Cardiac muscle cell (in vitro differentiated cells and primary cell): ENCODE measurements around the gene SLC25A26. TPM values are rescaled to one million over a fixed set of nuclear protein-coding genes. Genes with fewer than 3 reads are reported as not detected.

Source experiments
- DNase-seq, 2 donors: peaks; one replicate each; pipeline versions ENCODE4 v3.0.0 to v3.0.0-alpha.2; 2010 to 2017; ENCODE audit warnings: low read depth in 1 of 2, low spot score in 1 of 2
- H3K27ac ChIP-seq: fragments of 200-600 bp; sonication (generic); 2 replicates; pipeline ENCODE4 v1.5.1; 2016
- H3K27me3 ChIP-seq: fragments of 200-600 bp; sonication (generic); 2 replicates; pipeline ENCODE4 v1.6.0; 2016; ENCODE audit warnings: control low read depth
- H3K36me3 ChIP-seq: fragments of 200-600 bp; sonication (generic); 2 replicates; pipeline ENCODE4 v1.5.1; 2016; ENCODE audit warnings: control low read depth
- H3K4me1 ChIP-seq: fragments of 200-600 bp; sonication (generic); 2 replicates; pipeline ENCODE4 v1.8.1; 2017; ENCODE audit warnings: low read depth, mild to moderate bottlenecking, mixed run types
- H3K4me3 ChIP-seq: fragments of 200-600 bp; sonication (generic); 2 replicates; pipeline ENCODE4 v1.5.1; 2016; ENCODE audit warnings: mild to moderate bottlenecking
- H3K9me3 ChIP-seq: fragments of 200-600 bp; sonication (generic); 2 replicates; pipeline ENCODE4 v1.5.1; 2017; ENCODE audit warnings: low read depth, mild to moderate bottlenecking, control low read depth
- polyA plus RNA-seq: library from polyadenylated mRNA; unstranded; fragments of >200 nt; fragmentation: Nextera tagmentation; extraction: Ambion mirVana; gene quantifications from 2 replicates; pipeline ENCODE4 v1.2.1, GENCODE V29; 2016
- total RNA-seq: library from RNA; depleted of rRNA; stranded (reverse); fragments of >200 nt; gene quantifications from 2 replicates; pipeline ENCODE4 v1.2.3, GENCODE V29; 2016
- TF ChIP-seq, protein P1 (sequence below): IDR thresholded peaks from 2 replicates; pipeline ENCODE4 v1.5.1; 2012; ENCODE audit warnings: low read depth, mild to moderate bottlenecking, low read length

The SLC25A26 gene
- total and polyA plus RNA-seq, 2 experiments from 2014 or later, result 22.2 to 41.2 TPM

DNA sequence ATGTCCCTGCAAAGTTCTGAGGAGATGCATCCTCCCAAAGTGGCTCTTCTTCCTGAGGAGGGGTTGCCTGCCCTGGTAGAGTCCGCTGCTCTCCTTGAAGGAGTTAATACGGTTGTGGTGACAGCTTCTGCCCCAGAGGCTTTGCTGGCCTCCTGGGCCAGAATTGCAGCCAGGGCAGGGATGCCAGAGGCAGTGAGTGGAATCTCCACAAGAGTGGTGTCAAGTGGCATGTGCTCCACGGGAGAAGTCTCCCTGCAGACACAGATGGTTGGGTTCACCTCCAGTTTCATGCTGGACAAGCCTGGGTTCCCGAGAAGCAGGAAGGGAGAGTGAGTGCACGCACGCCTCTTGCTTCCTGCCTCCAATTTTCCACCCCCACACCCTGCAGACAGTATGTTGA lies 105.5 kb downstream of the SLC25A26 start:
- no peak overlapping the region for H3K4me3 ChIP-seq
- peaks cover 6% of the 10 kb centered on the region for H3K4me1 ChIP-seq
- no peaks in the 10 kb centered on the region for H3K9me3 ChIP-seq
- no peaks in the 10 kb centered on the region for H3K36me3 ChIP-seq
- no peak overlapping the region for H3K27ac ChIP-seq
- peak in 1 of 2 donors; percentile 5 for DNase-seq
- TF ChIP-seq, protein P1, sequence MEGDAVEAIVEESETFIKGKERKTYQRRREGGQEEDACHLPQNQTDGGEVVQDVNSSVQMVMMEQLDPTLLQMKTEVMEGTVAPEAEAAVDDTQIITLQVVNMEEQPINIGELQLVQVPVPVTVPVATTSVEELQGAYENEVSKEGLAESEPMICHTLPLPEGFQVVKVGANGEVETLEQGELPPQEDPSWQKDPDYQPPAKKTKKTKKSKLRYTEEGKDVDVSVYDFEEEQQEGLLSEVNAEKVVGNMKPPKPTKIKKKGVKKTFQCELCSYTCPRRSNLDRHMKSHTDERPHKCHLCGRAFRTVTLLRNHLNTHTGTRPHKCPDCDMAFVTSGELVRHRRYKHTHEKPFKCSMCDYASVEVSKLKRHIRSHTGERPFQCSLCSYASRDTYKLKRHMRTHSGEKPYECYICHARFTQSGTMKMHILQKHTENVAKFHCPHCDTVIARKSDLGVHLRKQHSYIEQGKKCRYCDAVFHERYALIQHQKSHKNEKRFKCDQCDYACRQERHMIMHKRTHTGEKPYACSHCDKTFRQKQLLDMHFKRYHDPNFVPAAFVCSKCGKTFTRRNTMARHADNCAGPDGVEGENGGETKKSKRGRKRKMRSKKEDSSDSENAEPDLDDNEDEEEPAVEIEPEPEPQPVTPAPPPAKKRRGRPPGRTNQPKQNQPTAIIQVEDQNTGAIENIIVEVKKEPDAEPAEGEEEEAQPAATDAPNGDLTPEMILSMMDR, result no peak
- H3K27me3 ChIP-seq, result no peaks in the 10 kb centered on the region

DNA sequence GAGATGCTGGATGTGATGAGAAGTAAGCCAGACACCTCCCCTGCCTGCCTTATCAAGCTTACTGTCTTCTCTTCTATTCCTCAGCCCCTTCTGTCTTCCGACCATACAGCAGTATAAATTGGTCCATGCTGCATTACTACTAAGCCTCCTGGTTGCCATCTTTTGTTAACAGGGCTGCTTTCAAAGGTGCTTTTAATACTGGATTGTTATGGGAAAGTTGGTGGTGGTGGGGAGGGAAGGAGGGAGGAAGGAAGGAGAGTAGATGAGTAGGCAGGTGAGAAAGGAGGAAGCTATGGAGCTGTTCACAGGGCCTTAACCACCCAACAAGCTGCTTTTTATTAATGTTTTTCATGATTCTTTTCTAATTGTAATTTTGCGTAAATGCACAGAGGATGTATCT lies 114.9 kb downstream of the SLC25A26 start:
- Histone ChIP-seq H3K27ac (no peak overlapping the region), H3K9me3 (no peaks in the 10 kb centered on the region), H3K4me3 (no peak overlapping the region), H3K27me3 (no peaks in the 10 kb centered on the region), H3K4me1 (no peaks in the 10 kb centered on the region), H3K36me3 (no peaks in the 10 kb centered on the region)
- TF ChIP-seq, protein P1, result no peak
- no peak for DNase-seq

DNA sequence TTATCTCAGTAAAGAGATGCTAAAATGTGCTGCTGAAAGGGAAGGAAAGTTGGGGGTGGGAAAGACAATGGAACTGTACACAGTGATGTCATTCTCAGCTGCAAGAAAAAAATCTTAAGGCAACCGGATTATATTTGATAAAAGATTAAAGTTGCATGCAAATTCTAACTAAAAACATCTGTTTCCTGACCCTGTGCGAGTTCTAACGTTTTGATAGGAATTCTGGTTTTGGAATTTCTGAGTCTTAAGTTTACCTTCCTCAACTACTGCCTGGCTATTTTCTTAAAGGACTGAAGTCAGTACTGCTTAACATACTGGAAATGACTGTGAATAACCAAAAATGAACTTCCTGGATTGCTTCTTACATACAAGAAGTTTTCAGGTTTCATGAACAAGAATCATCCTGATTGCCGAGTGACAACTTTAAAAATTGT lies 115.5 kb downstream of the SLC25A26 start:
- no peaks in the 10 kb centered on the region for H3K4me1 ChIP-seq
- no peak overlapping the region for H3K27ac ChIP-seq
- TF ChIP-seq, protein P1, result no peak
- no peaks in the 10 kb centered on the region for H3K36me3 ChIP-seq
- no peak overlapping the region for H3K4me3 ChIP-seq
- peaks cover 2% of the 10 kb centered on the region for H3K9me3 ChIP-seq
- no peaks in the 10 kb centered on the region for H3K27me3 ChIP-seq
- peak in 1 of 2 donors; percentile 57 for DNase-seq

DNA sequence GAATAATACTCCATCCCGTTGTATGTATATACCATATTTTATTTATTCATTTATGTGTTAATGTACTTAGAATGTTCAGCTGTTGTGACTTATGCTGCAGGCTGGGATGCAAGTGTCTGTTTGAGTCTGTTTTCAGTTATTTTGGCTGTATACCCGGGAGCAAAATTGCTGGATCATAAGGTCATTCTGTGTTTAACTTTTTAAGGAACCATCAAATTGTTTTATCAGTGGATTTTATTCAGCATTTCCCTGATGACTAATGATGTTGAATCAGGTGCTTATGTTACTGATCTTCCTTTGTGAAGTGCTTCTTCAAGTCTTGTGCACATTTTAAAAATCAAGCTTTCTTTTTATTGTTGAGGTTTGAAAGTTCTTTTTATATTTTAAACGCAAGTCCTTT lies 118.1 kb downstream of the SLC25A26 start:
- Histone ChIP-seq H3K9me3 (peaks cover 2% of the 10 kb centered on the region), H3K27ac (no peak overlapping the region), H3K4me1 (no peaks in the 10 kb centered on the region), H3K4me3 (no peak overlapping the region), H3K36me3 (no peaks in the 10 kb centered on the region), H3K27me3 (no peaks in the 10 kb centered on the region)
- TF ChIP-seq, protein P1, result no peak
- peak in 1 of 2 donors; percentile 5 for DNase-seq

DNA sequence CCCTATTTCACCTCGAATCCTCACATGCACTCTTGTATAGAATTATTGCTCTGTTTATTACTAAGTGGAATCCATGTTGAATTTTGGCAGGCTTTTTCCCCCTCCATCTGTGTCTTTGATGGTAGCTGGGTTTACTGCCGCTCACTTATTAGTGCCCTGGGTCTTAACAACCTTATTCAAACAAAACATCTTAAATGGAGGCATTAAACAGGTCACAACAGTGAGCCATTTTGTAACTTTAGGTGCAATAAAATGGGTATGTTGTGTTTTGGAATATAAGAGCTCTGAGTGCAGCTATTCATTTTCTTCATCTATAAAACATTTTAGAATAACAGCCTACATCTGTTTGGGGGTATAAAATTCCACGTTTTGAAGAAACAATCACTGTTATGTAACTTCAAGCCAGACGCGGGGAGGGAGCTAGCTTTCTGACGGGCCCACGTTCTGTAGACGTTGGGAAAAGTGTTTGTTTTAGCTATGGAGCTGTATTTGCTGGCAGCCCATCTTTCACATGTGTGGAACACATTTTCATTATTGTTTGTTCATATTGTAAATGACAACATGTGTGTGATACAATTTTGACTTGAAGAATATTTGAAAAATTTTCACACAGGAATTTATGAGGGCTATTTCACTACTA lies 122.0 kb downstream of the SLC25A26 start:
- no peaks in the 10 kb centered on the region for H3K27me3 ChIP-seq
- H3K9me3 ChIP-seq, result peaks cover 2% of the 10 kb centered on the region
- DNase-seq, result no peak
- TF ChIP-seq, protein P1, result no peak
- no peaks in the 10 kb centered on the region for H3K4me1 ChIP-seq
- H3K4me3 ChIP-seq, result no peak overlapping the region
- no peak overlapping the region for H3K27ac ChIP-seq
- no peaks in the 10 kb centered on the region for H3K36me3 ChIP-seq
